H54 (cell line): ENCODE measurements around the gene PRDM16.

ENCODE experiments used
- DNase-seq: peaks from one replicate; pipeline ENCODE4 v3.0.0; 2011; ENCODE audit warnings: low spot score, mixed read lengths; ENCODE audit not compliant: insufficient read length
- FAIRE-seq: peaks from 3 replicates; lab custom pipeline; 2011; peaks lifted over from hg19 to GRCh38; lab: Jason Lieb, UNC
- POLR2A ChIP-seq: IDR thresholded peaks from 2 replicates; pipeline ENCODE4 v1.6.1; 2011; ENCODE audit warnings: low read depth, mild to moderate bottlenecking, low read length

PRDM16 gene

DNA sequence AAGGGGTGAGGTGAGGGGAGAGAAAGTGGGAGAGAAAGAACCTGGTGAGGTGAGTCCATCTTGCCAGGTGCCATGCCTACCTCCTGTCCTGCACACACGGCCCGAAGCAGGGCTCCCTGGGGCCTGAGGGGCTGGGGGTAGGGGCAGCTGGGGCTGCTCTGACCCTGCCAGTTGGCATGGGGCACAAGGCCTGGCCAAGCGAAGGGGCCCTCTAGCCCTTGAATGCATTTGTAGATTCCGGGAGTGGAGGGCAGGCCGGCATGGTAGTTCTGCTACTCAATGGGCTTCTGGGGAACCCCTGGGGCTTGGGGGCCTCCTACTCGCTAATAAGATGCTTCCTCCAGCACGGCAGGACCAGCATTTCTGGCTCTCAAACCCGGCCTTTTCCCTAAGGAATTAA is 3.6 kb upstream of the PRDM16 start:
- FAIRE-seq (no peak), DNase-seq (no peak)
- TF ChIP-seq POLR2A, result no peak

GRCh38 chr1:3065797-3066196 is 3.2 kb upstream of the PRDM16 start:
- DNase-seq (no peak), FAIRE-seq (no peak)
- no peak for TF ChIP-seq POLR2A

- DNase-seq (no peak), FAIRE-seq (no peak)
- no peak for TF ChIP-seq POLR2A
Measured at GRCh38 chr1:3066250-3066711, 2.7 kb upstream of the PRDM16 start.

DNA sequence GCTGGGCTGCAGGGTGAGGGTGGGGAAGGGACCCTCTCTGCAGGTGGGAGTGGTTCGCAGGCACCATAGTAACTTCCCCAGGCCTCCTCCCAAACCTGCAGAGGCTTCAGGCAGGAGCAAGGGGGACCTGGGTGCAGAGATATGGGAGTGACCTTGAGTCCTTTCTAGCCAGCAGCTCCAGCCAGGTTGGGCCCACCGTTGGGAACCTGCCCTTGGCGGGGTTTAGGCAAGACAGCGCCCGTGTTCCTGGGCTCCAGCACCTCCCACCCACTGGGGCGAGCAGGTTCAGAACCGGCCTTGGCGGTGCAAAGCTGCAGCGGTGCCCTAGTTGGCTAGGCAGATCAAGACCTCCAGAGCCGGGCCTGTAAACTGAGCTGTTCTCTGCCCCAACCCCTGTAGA is 2.2 kb upstream of the PRDM16 start:
- no peak for TF ChIP-seq POLR2A
- no peak for FAIRE-seq
- DNase-seq, result no peak

- TF ChIP-seq POLR2A, result no peak
- DNase-seq (no peak), FAIRE-seq (no peak)
Measured at GRCh38 chr1:3067301-3067670, 1.7 kb upstream of the PRDM16 start.

DNA sequence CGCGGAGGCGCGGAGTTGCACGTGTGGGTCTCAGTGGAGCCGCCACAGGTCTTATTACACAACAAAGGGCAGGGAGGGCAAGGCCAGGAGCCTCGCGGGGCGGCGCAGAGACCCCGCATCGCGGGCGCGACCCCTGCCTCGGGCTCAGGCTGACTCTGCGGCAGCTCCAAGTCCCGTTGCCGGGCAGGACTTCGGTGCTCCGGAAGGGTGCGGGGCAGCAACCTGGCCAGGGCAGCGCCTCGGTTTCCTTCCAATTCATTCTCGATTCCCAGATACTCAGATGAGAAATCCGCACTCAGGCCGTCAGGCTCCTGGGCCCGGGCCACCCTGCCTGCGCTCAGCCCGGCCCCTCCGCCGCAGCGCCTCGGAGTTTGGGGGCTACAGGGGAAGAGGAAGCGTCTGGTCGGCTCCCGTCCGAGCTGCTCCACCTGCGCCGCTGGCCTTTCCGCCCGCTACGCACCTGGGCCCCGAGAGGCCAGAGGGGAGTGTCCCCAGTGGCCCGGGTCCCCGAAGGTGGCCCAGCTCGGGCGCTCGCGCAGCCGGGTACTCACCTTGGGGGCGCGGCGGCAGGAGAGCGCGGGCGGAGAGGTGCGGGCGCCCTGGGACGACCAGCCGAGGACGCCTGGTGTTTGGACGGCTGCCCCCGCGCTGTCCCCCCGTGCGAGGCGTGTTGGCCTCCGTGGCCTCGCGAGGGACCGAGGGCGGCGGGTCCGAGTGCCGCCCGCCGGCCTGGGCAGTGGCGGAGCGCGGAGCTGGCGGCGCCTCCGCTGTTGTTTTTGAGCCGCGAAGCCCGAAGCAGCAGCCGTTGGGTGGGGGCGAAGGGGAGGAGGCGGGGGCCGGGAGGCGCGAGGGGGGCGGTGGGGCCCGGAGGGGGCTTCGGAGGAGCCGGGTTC is 1.1 kb upstream of the PRDM16 start:
- no peak for TF ChIP-seq POLR2A
- no peak for FAIRE-seq
- no peak for DNase-seq

DNA sequence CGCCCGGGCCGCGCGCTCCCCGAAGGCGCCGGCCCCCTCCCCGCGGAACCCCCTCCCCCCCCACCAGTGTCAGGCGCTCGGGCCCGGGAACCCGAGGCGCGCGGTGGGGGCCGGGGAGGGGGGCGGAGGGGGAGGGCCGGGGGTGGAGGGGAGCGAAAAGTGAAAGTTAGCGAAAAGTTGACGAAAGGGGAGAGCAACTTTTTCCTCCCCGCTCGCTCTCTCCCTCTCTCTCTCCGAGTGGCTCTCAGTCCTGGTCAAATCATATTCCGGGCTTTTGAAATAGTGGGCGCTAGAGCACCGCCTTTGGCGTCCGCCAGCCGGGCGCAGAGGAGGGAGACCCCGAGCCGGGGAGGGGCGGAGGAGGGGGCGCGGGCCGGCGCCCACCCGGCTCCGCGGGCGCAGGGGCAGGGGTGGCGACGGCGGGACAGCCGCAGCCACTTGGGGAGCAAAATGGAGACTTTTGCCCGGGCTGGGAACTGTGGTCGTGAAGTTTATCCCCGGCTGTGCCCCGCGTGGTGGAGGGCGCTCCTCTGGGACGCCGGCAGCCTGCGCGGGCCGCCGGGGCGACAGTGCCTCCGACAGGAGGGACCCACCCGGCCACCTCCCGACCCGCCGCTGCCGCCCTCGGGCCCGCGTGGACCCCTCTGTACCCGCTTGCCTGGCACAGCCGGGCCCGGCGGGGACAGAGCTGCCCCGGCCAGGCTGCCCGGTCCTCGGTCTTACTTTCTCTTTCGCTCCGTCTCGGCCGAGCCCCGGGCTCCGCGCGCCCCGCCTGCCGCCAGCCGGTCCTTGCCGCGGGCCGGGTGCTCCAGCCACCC is 697 bp downstream of the PRDM16 start:
- DNase-seq, result peak; percentile 76
- no peak for FAIRE-seq
- no peak for TF ChIP-seq POLR2A

GRCh38 chr1:3070309-3070643 is 1.3 kb downstream of the PRDM16 start:
- no peak for DNase-seq
- FAIRE-seq, result no peak

DNA sequence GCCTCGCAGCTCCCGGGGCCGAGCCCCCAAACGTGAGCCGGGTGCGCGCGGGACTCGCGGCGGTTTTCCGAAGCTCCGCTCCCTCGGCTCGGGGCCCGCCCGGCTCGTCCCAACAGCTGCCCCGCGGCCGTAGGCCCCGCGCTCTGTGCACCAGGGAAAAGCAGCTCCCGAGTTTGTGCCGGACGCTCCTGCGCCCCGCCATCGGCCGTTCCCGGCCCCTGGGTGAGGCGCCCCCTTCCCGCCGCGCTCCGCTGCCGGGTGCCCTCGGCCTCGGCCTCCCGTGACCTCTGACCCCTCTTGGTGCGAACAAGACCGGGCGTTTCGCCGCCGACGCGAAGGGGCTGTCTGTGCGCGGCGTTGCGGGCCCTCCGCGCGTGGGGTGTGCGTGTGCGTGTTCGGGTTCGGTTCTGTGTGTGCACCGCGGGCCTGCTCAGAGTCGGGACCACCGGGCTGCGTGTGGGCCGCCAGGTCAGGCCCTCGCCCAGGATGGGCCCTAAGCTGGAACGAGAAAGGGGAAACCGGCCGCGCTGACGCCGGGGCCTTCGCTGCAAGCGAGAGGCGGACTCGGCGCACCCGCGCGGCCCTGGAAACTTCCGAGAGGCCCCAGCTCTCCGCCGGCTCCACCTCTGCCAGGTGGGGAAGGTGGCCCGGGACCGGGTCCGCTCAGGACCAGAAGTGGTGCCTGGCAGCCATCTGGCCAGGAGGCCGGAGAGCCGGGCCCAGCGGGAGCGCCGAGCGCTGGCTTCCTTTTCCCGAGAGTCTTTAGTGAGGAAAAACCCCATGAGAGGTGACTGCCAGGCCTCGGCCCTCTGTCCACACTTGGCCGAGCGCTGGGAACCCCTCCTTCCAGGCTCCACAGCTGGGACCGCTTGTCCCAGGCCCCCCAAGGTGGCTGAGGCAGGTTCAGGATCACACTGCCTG is 1.9 kb downstream of the PRDM16 start:
- TF ChIP-seq POLR2A, result no peak
- no peak for FAIRE-seq
- no peak for DNase-seq

More at GRCh38 chr1:3070309-3070643, 1.3 kb downstream of the PRDM16 start:
- TF ChIP-seq POLR2A, result no peak

GRCh38 chr1:3071565-3072390 is 2.8 kb downstream of the PRDM16 start:
- no peak for DNase-seq
- no peak for TF ChIP-seq POLR2A
- FAIRE-seq, result no peak

GRCh38 chr1:3072391-3073185 is 3.6 kb downstream of the PRDM16 start:
- FAIRE-seq (no peak), DNase-seq (no peak)
- no peak for TF ChIP-seq POLR2A

- DNase-seq (no peak), FAIRE-seq (no peak)
- no peak for TF ChIP-seq POLR2A
Measured at GRCh38 chr1:3073186-3073488, 4.1 kb downstream of the PRDM16 start.
